Measurements from ENCODE around the gene MPPED2.
A peak's percentile ranks its signal among the peaks of the same experiment; 100 is the strongest.

The MPPED2 gene

DNA sequence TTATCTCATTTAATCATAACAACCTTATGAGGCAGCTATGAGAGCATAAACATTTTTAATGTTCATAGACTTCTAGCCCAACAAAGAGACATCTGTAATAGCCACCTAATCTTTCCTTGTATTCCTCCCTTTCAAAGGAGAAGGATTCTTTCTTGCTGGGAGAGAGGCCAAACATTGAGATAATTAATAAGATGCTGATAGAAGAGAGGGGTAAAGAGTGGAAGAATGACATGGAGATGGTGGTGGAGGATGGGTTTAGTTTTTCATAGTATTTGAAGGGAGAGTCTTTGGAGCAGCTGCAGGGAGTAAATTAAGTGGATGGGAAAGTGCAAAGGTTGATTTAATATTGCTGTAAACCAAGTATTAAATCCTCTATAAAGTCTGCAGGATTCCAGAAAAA lies 205.3 kb downstream of the MPPED2 start:
- no peak for DNase-seq (ENCODE audit: low read depth, low spot score)
- H3K27ac ChIP-seq = no peak overlapping the region

DNA sequence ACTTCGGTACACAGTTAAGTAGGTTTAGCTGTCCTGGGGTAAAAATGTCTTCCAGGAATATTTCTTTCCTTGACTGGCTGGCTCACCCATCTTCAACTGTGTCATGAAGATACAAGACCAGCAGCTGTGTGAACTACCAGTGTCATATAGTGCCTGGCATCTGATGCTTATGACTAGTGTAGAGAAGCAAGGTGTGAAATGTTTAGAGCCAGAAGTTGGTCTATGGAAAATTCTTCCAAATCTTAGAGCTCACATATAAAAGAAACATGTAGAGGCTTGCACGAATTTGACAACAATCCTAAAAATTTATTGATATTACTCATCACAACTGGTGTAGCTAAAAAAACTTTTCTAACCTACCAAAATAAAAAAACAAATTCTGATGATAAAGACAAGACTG lies 208.8 kb downstream of the MPPED2 start:
- no peak overlapping the region for H3K27ac ChIP-seq
- DNase-seq (ENCODE audit: low read depth, low spot score) = peak; percentile 6

DNA sequence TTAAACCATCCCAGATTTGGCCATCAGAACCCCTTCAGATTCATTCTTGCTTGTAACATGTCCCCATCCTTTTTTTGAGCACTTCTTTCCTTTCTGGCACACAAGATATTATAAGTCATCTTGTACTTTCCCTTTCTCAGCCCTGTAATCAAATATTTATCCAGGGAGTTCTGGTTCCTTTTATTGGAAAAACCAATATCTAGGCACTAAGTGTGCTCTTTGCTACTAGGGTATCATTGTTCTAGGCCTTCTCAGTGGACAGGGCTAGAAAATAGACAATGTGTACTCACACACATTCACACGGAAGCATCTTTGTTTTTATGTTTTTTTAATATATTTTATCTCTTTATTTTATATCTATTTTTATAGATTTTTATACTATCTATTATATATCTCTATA lies 216.0 kb downstream of the MPPED2 start:
- no peak for DNase-seq (ENCODE audit: low read depth, low spot score)
- H3K27ac ChIP-seq = no peak overlapping the region

GRCh38 chr11:30368394-30368793 lies 217.8 kb downstream of the MPPED2 start:
- H3K27ac ChIP-seq = no peak overlapping the region
- no peak for DNase-seq (ENCODE audit: low read depth, low spot score)

- DNase-seq (ENCODE audit: low read depth, low spot score) = no peak
Observed at GRCh38 chr11:30365793-30366517, 220.2 kb downstream of the MPPED2 start.

GRCh38 chr11:30364837-30365482 lies 221.2 kb downstream of the MPPED2 start:
- DNase-seq (ENCODE audit: low read depth, low spot score) = no peak
- H3K27ac ChIP-seq = no peak overlapping the region

More at GRCh38 chr11:30365793-30366517, 220.2 kb downstream of the MPPED2 start:
- no peak overlapping the region for H3K27ac ChIP-seq

DNA sequence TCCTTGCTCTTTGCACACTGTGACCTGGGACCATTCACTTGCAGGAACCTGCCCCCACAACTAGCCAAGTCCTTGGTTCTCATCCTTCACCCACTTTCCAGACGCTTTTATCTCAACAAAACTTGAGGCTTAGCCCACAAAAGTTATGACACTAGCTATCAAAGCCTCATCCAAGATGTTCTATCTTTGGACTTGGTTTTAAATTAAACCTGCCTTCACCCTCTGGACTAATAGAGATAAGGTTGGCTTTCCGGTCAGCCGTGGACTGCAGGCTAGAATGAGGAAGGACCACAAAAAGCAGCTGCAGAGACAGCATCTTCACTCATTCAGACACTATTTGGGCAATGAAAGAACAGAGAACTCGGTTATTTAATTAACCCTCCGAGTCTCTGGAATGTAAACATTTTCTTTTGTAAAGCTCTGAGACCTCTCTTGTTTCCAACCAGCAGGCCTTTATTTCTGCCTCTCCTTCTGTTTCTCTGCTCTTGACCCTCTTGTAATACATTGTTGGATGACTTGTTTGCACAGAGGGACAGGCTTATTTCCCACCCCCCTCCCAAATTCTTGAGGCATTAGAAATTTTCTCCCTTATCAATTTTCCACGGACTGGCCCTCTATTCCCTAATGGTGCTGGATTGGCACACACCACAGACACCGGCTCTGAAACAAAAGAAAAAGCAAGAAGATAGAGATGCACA lies 221.9 kb downstream of the MPPED2 start:
- DNase-seq (ENCODE audit: low read depth, low spot score) = no peak
- no peak overlapping the region for H3K27ac ChIP-seq

- DNase-seq (ENCODE audit: low read depth, low spot score) = peak; percentile 60
- H3K27ac ChIP-seq = peak overlapping the region; percentile 50
Observed at GRCh38 chr11:30360741-30361140, 225.4 kb downstream of the MPPED2 start.

All from epithelial cell of prostate (primary cell).